Measurements from ENCODE around the gene HHEX. TPM values are rescaled to one million over a fixed set of nuclear protein-coding genes. Genes with fewer than 3 reads are reported as not detected.

Gene HHEX
- total RNA-seq, 1 donor from 2014 or later = 6.1 TPM

DNA sequence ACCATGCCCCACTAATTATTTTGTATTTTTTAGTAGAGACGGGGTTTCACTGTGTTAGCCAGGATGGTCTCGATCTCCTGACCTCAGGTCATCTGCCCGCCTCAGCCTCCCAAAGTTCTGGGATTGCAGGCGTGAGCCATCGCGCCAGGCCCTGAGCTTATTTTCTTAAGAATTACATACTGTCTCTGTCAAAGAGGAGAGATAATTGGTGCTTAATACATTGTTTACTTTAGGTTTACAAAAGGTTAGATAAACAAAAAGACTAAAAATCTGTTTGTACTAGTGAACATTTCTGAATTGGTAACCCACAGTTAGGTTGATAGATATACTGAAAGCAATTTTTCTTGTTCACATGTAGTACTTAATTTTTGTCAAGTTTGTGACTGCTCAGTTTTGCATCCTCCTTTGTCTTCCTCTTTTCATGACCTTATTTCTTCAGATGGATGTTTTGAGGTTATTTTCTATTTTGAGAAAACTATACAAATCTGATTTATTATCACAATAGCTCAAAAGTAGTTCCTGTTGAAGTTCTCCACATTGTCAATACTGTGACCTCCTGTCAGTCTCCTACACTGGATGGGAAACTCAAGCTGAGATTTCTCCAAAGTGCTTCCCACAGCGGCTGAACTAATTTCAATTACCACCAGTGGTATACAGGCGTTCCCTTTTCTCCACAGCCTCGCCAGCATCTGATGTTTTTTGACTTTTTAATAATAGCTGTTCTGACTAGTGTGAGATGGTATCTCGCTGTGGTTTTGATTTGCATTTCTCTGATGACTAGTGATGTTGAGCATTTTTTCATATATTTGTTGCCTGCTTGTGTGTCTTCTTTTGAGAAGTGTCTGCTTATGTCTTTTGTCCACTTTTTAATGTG lies 22.5 kb downstream of the HHEX start:
- TF ChIP-seq POLR2A (IDR thresholded peaks at IDR 0.05) (no peak), POLR2AphosphoS5 (IDR thresholded peaks at IDR 0.05; ENCODE audit: insufficient read depth in 1 of 2, low read depth in 1 of 2) (no peak)
- TF ChIP-seq, protein P1, sequence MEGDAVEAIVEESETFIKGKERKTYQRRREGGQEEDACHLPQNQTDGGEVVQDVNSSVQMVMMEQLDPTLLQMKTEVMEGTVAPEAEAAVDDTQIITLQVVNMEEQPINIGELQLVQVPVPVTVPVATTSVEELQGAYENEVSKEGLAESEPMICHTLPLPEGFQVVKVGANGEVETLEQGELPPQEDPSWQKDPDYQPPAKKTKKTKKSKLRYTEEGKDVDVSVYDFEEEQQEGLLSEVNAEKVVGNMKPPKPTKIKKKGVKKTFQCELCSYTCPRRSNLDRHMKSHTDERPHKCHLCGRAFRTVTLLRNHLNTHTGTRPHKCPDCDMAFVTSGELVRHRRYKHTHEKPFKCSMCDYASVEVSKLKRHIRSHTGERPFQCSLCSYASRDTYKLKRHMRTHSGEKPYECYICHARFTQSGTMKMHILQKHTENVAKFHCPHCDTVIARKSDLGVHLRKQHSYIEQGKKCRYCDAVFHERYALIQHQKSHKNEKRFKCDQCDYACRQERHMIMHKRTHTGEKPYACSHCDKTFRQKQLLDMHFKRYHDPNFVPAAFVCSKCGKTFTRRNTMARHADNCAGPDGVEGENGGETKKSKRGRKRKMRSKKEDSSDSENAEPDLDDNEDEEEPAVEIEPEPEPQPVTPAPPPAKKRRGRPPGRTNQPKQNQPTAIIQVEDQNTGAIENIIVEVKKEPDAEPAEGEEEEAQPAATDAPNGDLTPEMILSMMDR (IDR thresholded peaks at IDR 0.05) = no peak
- H3K27ac ChIP-seq = no peak overlapping the region
- no peaks in the 10 kb centered on the region for H3K9me3 ChIP-seq
- H3K27me3 ChIP-seq = no peaks in the 10 kb centered on the region
- no peak overlapping the region for H3K4me3 ChIP-seq
- H3K4me1 ChIP-seq = no peaks in the 10 kb centered on the region
- no peaks in the 10 kb centered on the region for H3K36me3 ChIP-seq
- intact Hi-C loops (cut with DNase I) = no loop called here
- no peak for DNase-seq (ENCODE audit: extremely low spot score in 2 of 2)

- intact Hi-C loops (cut with DNase I) = no loop called here
- TF ChIP-seq, protein P1 (IDR thresholded peaks at IDR 0.05) = no peak
- no peak for TF ChIP-seq POLR2A (IDR thresholded peaks at IDR 0.05)
- TF ChIP-seq POLR2AphosphoS5 (IDR thresholded peaks at IDR 0.05; ENCODE audit: insufficient read depth in 1 of 2, low read depth in 1 of 2) = no peak
- Histone ChIP-seq H3K36me3 (no peaks in the 10 kb centered on the region), H3K4me3 (no peak overlapping the region), H3K27me3 (no peaks in the 10 kb centered on the region), H3K4me1 (no peaks in the 10 kb centered on the region), H3K9me3 (no peaks in the 10 kb centered on the region), H3K27ac (no peak overlapping the region)
- no peak for DNase-seq (ENCODE audit: extremely low spot score in 2 of 2)
Measured at GRCh38 chr10:92714152-92714845, 24.5 kb downstream of the HHEX start.

DNA sequence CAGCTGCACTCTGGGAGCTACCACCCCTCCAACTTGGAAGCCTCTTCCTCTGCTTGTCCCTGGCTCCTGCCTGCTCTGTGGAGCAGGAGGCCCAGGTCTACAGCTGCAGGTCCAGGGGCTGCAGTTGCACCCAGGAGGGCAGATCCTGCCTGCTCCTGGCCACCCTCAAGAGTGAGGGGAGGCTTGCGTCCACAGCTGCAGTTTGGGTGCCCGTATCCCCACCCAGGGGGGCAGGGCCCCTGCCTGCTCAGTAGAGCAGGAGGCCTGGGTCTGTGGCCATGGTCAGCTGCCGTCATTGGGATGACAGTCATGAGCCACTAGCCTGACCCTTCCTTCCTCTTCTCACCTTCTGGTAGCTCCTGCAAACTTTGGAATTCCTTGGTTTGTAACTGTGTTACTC lies 25.1 kb downstream of the HHEX start:
- no peak overlapping the region for H3K27ac ChIP-seq
- intact Hi-C loops (cut with DNase I) = no loop called here
- H3K4me1 ChIP-seq = no peaks in the 10 kb centered on the region
- TF ChIP-seq, protein P1 (IDR thresholded peaks at IDR 0.05) = no peak
- TF ChIP-seq POLR2A (IDR thresholded peaks at IDR 0.05) = no peak
- no peak for TF ChIP-seq POLR2AphosphoS5 (IDR thresholded peaks at IDR 0.05; ENCODE audit: insufficient read depth in 1 of 2, low read depth in 1 of 2)
- no peaks in the 10 kb centered on the region for H3K9me3 ChIP-seq
- no peak overlapping the region for H3K4me3 ChIP-seq
- H3K36me3 ChIP-seq = no peaks in the 10 kb centered on the region
- no peak for DNase-seq (ENCODE audit: extremely low spot score in 2 of 2)
- no peaks in the 10 kb centered on the region for H3K27me3 ChIP-seq

- H3K27me3 ChIP-seq = no peaks in the 10 kb centered on the region
- TF ChIP-seq, protein P1 (IDR thresholded peaks at IDR 0.05) = no peak
- TF ChIP-seq POLR2A (IDR thresholded peaks at IDR 0.05) = no peak
- TF ChIP-seq POLR2AphosphoS5 (IDR thresholded peaks at IDR 0.05; ENCODE audit: insufficient read depth in 1 of 2, low read depth in 1 of 2) = no peak
- DNase-seq (ENCODE audit: extremely low spot score in 2 of 2) = no peak
- no peak overlapping the region for H3K27ac ChIP-seq
- H3K4me3 ChIP-seq = no peak overlapping the region
- H3K4me1 ChIP-seq = no peaks in the 10 kb centered on the region
- intact Hi-C loops (cut with DNase I) = no loop called here
- H3K9me3 ChIP-seq = no peaks in the 10 kb centered on the region
- H3K36me3 ChIP-seq = no peaks in the 10 kb centered on the region
Measured at GRCh38 chr10:92719991-92720830, 30.5 kb downstream of the HHEX start.
